Activated T-cell treated with anti-CD3 and anti-CD28 coated beads, Interleukin-2, amount 50 U/mL, for 72 hours (primary cell): ENCODE measurements around the gene CD200R1. TPM values are rescaled to one million over a fixed set of nuclear protein-coding genes. Genes with fewer than 3 reads are reported as not detected.

Experiments used
- total RNA-seq, 2 donors: library from RNA; stranded (reverse); gene quantifications; one replicate each; pipeline ENCODE4 v1.2.3, GENCODE V29; 2022

Gene CD200R1
- total RNA-seq, 2 donors from 2014 or later, result 1.4 to 2.2 TPM

Other genes with a start within 250 kb of the CD200R1 start
- gene CD200R1L, start 128.2 kb downstream of the CD200R1 start, total RNA-seq, result not detected
- gene GTPBP8, start 15.9 kb upstream of the CD200R1 start, total RNA-seq, result 10 to 100 TPM; 27.0 to 28.7 TPM
- gene BOC, start 236.5 kb upstream of the CD200R1 start, total RNA-seq, result under 1 TPM; 0.19 to 0.31 TPM